ENCODE data around the gene ATN1.

ATN1 gene

DNA sequence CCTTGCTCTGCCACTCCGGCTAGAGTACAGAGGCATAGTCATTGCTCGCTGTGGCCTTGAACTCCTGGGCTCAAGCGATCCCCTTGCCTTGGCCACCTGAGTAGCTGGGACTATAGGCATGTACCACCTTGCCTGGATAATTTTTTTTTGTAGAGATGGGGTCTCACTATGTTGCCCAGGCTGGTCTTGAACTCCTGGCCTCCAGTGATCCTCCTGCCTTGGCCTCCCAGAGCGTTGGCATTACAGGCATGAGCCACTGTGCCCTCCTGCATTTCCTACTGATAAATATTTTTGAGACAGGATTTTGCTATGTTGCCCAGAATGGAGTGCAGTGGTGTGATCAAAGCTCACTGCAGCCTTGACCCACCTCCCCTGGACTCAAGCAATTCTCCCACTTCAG, 52.3 kb downstream of the ATN1 start:
- DNase-seq: no peak

DNA sequence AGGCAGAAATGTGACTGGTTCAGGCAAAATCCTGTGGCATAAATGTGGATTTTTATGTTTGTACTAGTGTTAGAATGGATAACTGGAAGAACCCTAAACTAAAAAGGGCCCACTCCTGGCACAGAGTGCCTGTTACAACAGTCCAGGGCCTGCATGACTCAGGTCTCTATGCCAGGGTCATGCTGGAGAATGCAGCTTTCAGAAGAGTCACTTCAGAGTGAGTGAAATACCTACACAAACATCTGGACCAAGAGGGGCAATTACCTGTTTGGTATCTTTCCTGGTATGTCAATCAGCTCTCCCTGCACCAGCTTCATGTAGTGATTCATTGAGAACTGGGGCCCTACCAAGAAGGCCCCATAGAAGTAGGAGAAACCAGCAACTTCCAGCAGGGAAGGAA, 53.0 kb downstream of the ATN1 start:
- no peak for DNase-seq

DNA sequence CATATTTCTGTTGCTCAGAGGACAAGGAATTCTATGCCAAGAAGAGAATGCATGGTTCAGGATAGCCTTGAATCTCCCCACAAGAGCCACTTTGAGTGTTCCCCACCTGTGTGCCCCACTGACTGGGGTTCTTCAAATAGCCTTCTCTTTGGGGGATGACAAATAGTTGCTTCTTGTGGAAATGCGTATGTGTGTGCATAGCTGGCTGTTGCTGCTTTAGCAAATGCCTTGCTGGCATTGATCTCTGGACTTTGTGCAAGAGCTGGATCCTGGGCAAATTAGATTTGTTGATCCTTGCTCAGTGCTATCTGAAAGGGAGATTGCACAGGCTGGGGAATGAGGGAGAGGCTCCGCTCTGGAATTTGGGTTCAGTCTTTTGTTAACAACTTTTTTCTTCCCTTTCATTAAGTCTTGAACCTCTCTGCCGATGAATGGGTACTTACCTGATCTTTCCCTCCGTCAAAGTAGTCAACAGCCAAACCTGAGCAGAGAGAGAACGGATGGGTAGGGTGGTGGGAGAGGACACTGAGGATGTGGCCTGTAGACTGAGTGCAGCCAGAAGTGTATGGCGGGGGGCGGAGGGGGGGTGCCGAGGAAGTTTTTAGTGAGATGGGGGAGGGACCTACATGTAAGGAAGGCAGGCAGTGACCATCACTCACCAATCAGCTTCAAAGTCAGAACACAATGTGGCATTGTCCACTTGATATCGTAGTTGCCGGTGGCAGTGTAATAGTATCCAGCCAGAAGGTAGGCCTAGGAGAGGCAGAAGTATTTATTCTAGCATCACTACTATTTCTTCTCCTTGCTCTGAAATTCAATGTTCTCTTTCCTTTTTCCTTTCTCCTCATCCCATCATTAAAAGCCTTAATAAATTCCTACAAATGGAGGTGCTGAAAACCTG, 53.6 kb downstream of the ATN1 start:
- no peak for DNase-seq

DNA sequence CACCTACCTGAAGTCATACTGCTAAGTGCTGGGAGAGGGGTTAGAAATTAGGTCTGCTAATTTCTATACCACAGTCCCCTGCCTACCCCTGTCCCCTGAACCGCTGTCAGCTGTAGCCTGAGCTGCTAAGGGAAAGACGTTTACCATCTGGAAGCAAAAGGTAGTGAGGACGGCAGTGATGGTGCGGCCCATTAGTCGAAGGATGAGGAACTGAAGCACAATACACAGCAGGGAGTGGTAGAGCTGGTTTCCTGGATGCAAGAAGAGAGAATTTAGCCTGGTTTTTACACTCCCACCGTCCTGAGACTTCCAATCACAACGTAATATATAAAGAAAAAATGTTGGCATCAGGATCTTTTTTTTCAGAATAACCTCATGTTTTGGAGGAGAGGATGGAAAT, 54.8 kb downstream of the ATN1 start:
- DNase-seq: no peak

DNA sequence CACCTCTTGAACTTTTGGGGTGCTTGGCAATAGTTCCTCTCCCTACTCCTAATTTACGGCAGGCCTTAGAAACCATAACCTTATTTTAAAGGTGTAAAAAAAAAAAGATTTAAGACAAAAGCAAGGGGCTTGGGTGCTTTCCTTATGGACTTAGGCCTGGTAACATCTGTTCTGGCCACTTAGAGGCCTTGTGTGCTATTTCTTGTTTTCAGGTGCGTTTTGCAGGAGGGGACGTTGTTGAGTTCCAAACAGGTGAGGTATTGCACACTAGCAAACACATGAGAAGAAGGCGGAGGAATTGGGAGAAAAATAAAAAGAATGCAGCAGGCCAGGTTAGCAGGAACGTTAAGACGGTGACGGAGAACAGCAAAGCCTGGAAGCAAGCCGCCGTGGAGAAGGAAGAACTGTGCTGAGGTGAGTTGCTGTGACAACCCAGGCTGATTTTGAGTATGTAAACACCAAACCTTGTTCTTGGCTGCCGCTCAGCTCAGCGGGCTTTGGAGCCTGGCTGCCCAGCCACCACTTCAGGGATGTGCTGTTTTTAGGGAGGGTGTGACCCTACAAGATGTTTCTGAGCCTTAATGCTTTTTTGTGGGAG, 60.3 kb downstream of the ATN1 start:
- no peak for DNase-seq

Data from GDM1 (cell line).